IMR-90 (cell line): Measurements from ENCODE around the gene NCOA3. TPM values are rescaled to one million over a fixed set of nuclear protein-coding genes. Genes with fewer than 3 reads are reported as not detected.

ENCODE experiments used
- ATAC-seq: fragments of 200-7000 bp; cut with Tn5 transposase; 2 replicates; pipeline ENCODE4 v1.9.1; 2020; ENCODE audit warnings: low read depth, mild to moderate bottlenecking, moderate library complexity
- BruUV-seq: library from RNA; stranded (reverse); fragments of 400-500 nt; replicated peaks from 2 replicates; lab custom pipeline; 2021; lab: Mats Ljungman, UMichigan
- CTCF ChIA-PET: fragments of 300-600 bp; formaldehyde crosslinking; extraction: SDS; loops from one replicate; lab custom pipeline; 2021; ENCODE audit warnings: antibody characterized with exemption; lab: Yijun Ruan, JAX
- POLR2A ChIA-PET: fragments of 300-600 bp; sonication (Branson Sonifier 250); formaldehyde crosslinking; loops from one replicate; lab custom pipeline; 2022; ENCODE audit warnings: antibody characterized with exemption; ENCODE audit not compliant: unreplicated experiment; lab: Charles Lee
- DNase-seq: peaks from one replicate; pipeline ENCODE4 v3.0.0; 2013
- H2AFZ ChIP-seq: replicated peaks from 2 replicates; pipeline ENCODE3; 2013; ENCODE audit warnings: low read length, mild to moderate bottlenecking; ENCODE audit not compliant: poor library complexity
- H2AK5ac ChIP-seq: 2 replicates; pipeline ENCODE4 v1.6.1; 2013; ENCODE audit warnings: low read depth, low read length, inconsistent platforms
- H2AK9ac ChIP-seq: replicated peaks from 2 replicates; pipeline ENCODE3; 2013; ENCODE audit warnings: mild to moderate bottlenecking, low read depth, low read length, moderate library complexity; ENCODE audit not compliant: poor library complexity
- H2BK120ac ChIP-seq: 2 replicates; pipeline ENCODE4 v1.6.1; 2013; ENCODE audit warnings: low read depth, low read length, inconsistent platforms
- H2BK15ac ChIP-seq: 3 replicates; pipeline ENCODE4 v1.6.1; 2013; ENCODE audit warnings: low read depth, low read length, inconsistent platforms
- H2BK20ac ChIP-seq: 2 replicates; pipeline ENCODE4 v1.6.1; 2013; ENCODE audit warnings: low read depth, mild to moderate bottlenecking, inconsistent platforms, low read length, moderate library complexity
- H2BK5ac ChIP-seq: 2 replicates; pipeline ENCODE4 v1.6.1; 2013; ENCODE audit warnings: mild to moderate bottlenecking, low read depth, low read length, inconsistent platforms; ENCODE audit not compliant: poor library complexity, severe bottlenecking
- H3K14ac ChIP-seq: replicated peaks from 2 replicates; pipeline ENCODE4 v1.6.1; 2013; ENCODE audit warnings: low read depth, low read length, inconsistent platforms
- H3K18ac ChIP-seq: 2 replicates; pipeline ENCODE4 v1.6.1; 2013; ENCODE audit warnings: low read depth, low read length, control low read depth
- H3K23ac ChIP-seq: 2 replicates; pipeline ENCODE4 v1.6.1; 2013; ENCODE audit warnings: low read depth, low read length, inconsistent platforms
- H3K27ac ChIP-seq: 2 replicates; pipeline ENCODE4 v1.5.1; 2013; ENCODE audit warnings: mild to moderate bottlenecking, control low read depth, low read length; ENCODE audit not compliant: insufficient read depth
- H3K27me3 ChIP-seq: 2 replicates; pipeline ENCODE4 v1.6.1; 2013; ENCODE audit warnings: low read length; ENCODE audit not compliant: control insufficient read depth, insufficient read depth
- H3K36me3 ChIP-seq: 2 replicates; pipeline ENCODE4 v1.6.1; 2013; ENCODE audit warnings: low read length, mixed read lengths; ENCODE audit not compliant: control insufficient read depth, insufficient read depth
- H3K4ac ChIP-seq: 2 replicates; pipeline ENCODE4 v1.6.1; 2013; ENCODE audit warnings: low read depth, low read length, inconsistent platforms
- H3K4me1 ChIP-seq: 2 replicates; pipeline ENCODE4 v1.6.1; 2013; ENCODE audit warnings: low read length, mixed read lengths; ENCODE audit not compliant: control insufficient read depth, insufficient read depth
- H3K4me2 ChIP-seq: 2 replicates; pipeline ENCODE4 v1.6.1; 2013; ENCODE audit warnings: low read depth, mild to moderate bottlenecking, control low read depth, low read length, moderate library complexity
- H3K4me3 ChIP-seq: 2 replicates; pipeline ENCODE4 v1.5.1; 2013; ENCODE audit warnings: low read depth, mild to moderate bottlenecking, control low read depth, low read length, moderate library complexity; ENCODE audit not compliant: insufficient read depth
- H3K56ac ChIP-seq: 2 replicates; pipeline ENCODE4 v1.6.1; 2013; ENCODE audit warnings: low read length, inconsistent platforms; ENCODE audit not compliant: insufficient read depth; ENCODE audit errors: extremely low read depth
- H3K79me1 ChIP-seq, 2 experiments: 2 replicates each; pipeline ENCODE4 v1.6.1; 2013; ENCODE audit warnings: low read length in 2 of 2, inconsistent platforms in 1 of 2, low read depth in 1 of 2
- H3K9ac ChIP-seq: 2 replicates; pipeline ENCODE4 v1.6.1; 2013; ENCODE audit warnings: low read depth, low read length, control low read depth
- H3K9me1 ChIP-seq: 2 replicates; pipeline ENCODE4 v1.6.1; 2013; ENCODE audit warnings: low read length, inconsistent platforms; ENCODE audit not compliant: insufficient read depth
- H3K9me3 ChIP-seq: 2 replicates; pipeline ENCODE4 v1.6.1; 2013; ENCODE audit warnings: low read length; ENCODE audit not compliant: control insufficient read depth, insufficient read depth
- H4K20me1 ChIP-seq: 2 replicates; pipeline ENCODE4 v1.6.1; 2013; ENCODE audit warnings: low read length, inconsistent platforms; ENCODE audit not compliant: insufficient read depth
- H4K5ac ChIP-seq: 2 replicates; pipeline ENCODE4 v1.6.1; 2013; ENCODE audit warnings: mild to moderate bottlenecking, low read depth, low read length, control low read depth
- H4K8ac ChIP-seq, 2 experiments: 2 replicates each; pipeline ENCODE4 v1.6.1; 2013; ENCODE audit warnings: low read depth in 2 of 2, low read length in 2 of 2, control low read depth in 1 of 2, inconsistent platforms in 1 of 2
- H4K91ac ChIP-seq: 2 replicates; pipeline ENCODE4 v1.6.1; 2013; ENCODE audit warnings: low read depth, low read length, inconsistent platforms; ENCODE audit not compliant: insufficient read depth
- CEBPB ChIP-seq: IDR thresholded peaks from 2 replicates; pipeline ENCODE4 v1.6.1; 2012; ENCODE audit warnings: low read depth, low read length, improper control_type of control experiment
- MAFK ChIP-seq: IDR thresholded peaks from 2 replicates; pipeline ENCODE4 v1.6.1; 2012; ENCODE audit warnings: low read depth, low read length, improper control_type of control experiment
- POLR2A ChIP-seq: IDR thresholded peaks from 2 replicates; pipeline ENCODE4 v1.6.1; 2012; ENCODE audit warnings: mild to moderate bottlenecking, low read depth, low read length
- WGBS, 2 experiments: methylation state at CpG; one replicate each; pipeline versions ENCODE4 v1.1.5 to v1.1.7; 2013; ENCODE audit warnings: missing lambda C conversion rate in 2 of 2; ENCODE audit not compliant: insufficient read length in 1 of 2; ENCODE audit errors: extremely low coverage in 2 of 2; 5-methylcytosine and 5-hydroxymethylcytosine counted together
- dilution Hi-C: fragments of 300-500 bp; cut with HindIII; formaldehyde crosslinking; loops from one replicate; pipeline ENCODE4 v1.14.3; 2018; ENCODE audit warnings: low sequenced_read_pairs; ENCODE audit not compliant: unreplicated experiment
- in situ Hi-C: fragments of 300-500 bp; cut with MboI; formaldehyde crosslinking; loops from 3 replicates; pipeline ENCODE4 v1.14.3; 2019; ENCODE audit warnings: low sequenced_read_pairs, inconsistent platforms, mixed read lengths
- intact Hi-C: fragments of 100-400 bp; cut with micrococcal nuclease; formaldehyde crosslinking; loops from 2 replicates; pipeline ENCODE4 v1.10.0; 2022
- polyA plus RNA-seq, 3 experiments: library from polyadenylated mRNA; depleted of rRNA; stranded (reverse); fragments of >200 nt; gene quantifications; 2 replicates each; pipeline ENCODE4 v1.2.3, GENCODE V29; 2012; ENCODE audit warnings: low replicate concordance in 1 of 3
- total RNA-seq: library from RNA; depleted of rRNA; stranded (reverse); fragments of >200 nt; gene quantifications from 2 replicates; pipeline ENCODE4 v1.2.3, GENCODE V29; 2012

The NCOA3 gene
- total and polyA plus RNA-seq, 2 of the 4 experiments (the other 2 are of a cell fraction): 8.8 to 29.0 TPM

- H3K9me3 ChIP-seq: no peaks in the 10 kb centered on the region
- 83% methylated on average over 1 of the region's 4 CpGs; no CpG with 5 or more reads in 1 of the 2 experiments for WGBS, 2 experiments
- H3K9me1 ChIP-seq: peaks cover 8% of the 10 kb centered on the region
- H2AFZ ChIP-seq: no peak overlapping the region
- H4K8ac ChIP-seq: no peak overlapping the region
- H2AK5ac ChIP-seq: no peak overlapping the region
- H3K4me3 ChIP-seq: no peak overlapping the region
- intact Hi-C loops: no loop called here
- H4K91ac ChIP-seq: no peak overlapping the region
- H3K18ac ChIP-seq: no peak overlapping the region
- H3K56ac ChIP-seq: no peak overlapping the region
- no peak overlapping the region for H3K4ac ChIP-seq
- H3K27me3 ChIP-seq: no peaks in the 10 kb centered on the region
- H2AK9ac ChIP-seq: no peak overlapping the region
- H4K20me1 ChIP-seq: peaks cover 31% of the 10 kb centered on the region; the same call in 1 of the 2 replicates
- H3K27ac ChIP-seq: no peak overlapping the region
- dilution Hi-C loops: no loop called here
- no peak overlapping the region for H3K9ac ChIP-seq
- no peak overlapping the region for H2BK20ac ChIP-seq
- H2BK15ac ChIP-seq: no peak overlapping the region
- no peak overlapping the region for H3K23ac ChIP-seq
- DNase-seq: no peak
- H2BK120ac ChIP-seq: no peak overlapping the region
- H2BK5ac ChIP-seq: no peak overlapping the region
- H4K5ac ChIP-seq: no peak overlapping the region
- in situ Hi-C loops: no loop called here
- H3K79me1 ChIP-seq: peaks cover 34 to 78% of the 10 kb centered on the region in 2 experiments
- no peak overlapping the region for H3K14ac ChIP-seq
- H3K4me1 ChIP-seq: peaks cover 14% of the 10 kb centered on the region
- ChIA-PET CTCF (interaction anchor here (0.6 to 0.9 kb wide), 2 partner anchors 10 to 48 kb away, joined by 3 to 4 read pairs; no protein-coding TSS in a partner anchor), POLR2A (interaction anchor here (0.6 kb wide), 1 partner anchor 59 kb away, joined by 3 read pairs; no protein-coding TSS in a partner anchor)
- no peak overlapping the region for H3K4me2 ChIP-seq
- BruUV-seq: no TSS peak
- ATAC-seq: no peak
- no peaks in the 10 kb centered on the region for H3K36me3 ChIP-seq
- no peak for TF ChIP-seq POLR2A
- 0 out of 2 replicates have a peak, but pooled peaks have one; percentile 19 for TF ChIP-seq CEBPB
- peak; percentile 85 for TF ChIP-seq MAFK
Observed at GRCh38 chr20:47561603-47562583, 60.2 kb downstream of the NCOA3 start.
